Measurements from ENCODE around the gene ADAMTS7.
"Not testable (repeated sequence)": the region's sequence is repeated elsewhere in the genome, so short reads cannot be mapped to it uniquely, and the experiment has no call there.

ADAMTS7 gene

DNA sequence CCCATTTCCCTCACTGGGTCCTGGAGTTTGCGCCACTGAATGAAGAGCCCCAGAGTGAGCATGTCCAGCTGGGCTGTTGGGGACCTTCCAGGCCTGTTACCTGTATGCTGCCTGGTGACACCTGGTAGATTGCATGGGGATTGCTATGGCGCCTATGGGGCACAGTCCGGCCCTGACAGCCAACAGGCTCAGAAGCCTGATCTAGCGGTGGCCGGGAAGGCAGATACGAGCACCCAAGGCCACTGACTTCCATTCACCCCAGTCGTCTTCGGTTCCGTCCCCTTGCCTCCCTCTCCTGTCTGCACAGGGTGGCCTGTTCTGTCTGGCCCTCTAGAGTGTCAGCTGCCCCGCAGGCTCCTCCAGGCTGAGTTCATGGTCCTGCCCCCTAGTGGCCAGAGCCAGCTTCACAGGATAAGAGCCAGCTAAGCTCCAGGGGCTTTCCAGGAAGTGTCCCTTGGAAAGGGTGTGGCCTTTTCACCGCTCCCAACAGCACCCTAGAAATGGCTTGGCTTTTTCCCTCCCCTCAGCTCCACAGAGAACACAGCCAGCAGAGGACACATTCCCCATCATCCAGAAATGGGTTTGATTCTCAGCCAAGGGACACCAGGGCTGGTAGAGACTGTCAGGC, 73.2 kb downstream of the ADAMTS7 start:
- in situ Hi-C loops (cut with MboI; ENCODE audit: low pct_unique_long_range_greater_than_20kb, low sequenced_read_pairs) = not testable (repeated sequence)
- DNase-seq = peak; percentile 82

DNA sequence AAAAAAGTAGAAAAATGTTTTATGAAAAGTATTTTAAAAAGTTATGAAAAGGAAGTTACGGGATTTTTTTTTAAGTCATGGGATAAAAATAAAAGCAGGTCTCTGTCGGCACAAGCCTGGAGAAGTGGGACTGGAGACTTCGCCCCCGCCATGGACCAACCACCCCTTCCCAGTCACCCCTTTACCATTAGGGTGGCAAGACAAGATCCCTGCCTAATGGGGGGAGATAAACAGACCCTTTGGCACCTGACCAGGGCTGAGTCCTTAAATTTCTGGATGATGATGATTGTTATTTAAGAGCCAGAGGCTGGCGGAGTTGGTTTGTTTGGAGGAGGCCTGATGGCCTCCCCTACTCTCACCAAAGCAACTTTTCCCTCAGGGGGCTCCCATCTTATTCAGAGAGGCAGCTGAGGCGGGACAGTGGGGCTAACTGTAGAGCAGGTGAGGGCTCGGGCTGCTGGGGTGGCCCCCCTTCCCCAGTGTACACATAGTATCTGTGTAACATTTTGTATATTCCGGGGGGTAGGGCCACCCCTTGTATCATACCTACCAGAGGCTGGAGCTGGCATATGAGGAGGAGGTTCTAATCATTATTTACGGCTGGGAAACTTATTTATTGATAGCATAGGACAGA, 74.0 kb downstream of the ADAMTS7 start:
- in situ Hi-C loops (cut with MboI; ENCODE audit: low pct_unique_long_range_greater_than_20kb, low sequenced_read_pairs) = no loop called here
- no peak for DNase-seq

DNA sequence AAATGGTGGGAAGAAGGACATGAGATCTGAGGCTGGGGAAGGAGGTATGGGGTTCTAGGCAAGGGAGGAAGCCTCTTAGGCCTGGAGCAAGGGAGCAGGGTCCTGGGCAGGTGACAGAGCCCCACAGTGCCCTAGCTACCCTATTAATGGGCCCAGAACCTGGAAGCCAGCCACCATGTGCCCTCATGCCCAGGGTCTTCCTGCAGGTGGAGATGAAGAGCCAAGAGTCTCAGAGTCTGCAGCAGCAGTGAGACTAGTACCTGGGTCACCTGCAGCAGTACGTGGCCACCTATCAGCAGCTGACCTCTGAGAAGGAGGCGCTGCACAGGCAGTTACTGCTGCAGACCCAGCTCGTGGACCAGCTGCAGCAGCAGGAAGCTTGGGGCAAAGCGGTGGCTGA, 75.0 kb downstream of the ADAMTS7 start:
- in situ Hi-C loops (cut with MboI; ENCODE audit: low pct_unique_long_range_greater_than_20kb, low sequenced_read_pairs) = not testable (repeated sequence)

DNA sequence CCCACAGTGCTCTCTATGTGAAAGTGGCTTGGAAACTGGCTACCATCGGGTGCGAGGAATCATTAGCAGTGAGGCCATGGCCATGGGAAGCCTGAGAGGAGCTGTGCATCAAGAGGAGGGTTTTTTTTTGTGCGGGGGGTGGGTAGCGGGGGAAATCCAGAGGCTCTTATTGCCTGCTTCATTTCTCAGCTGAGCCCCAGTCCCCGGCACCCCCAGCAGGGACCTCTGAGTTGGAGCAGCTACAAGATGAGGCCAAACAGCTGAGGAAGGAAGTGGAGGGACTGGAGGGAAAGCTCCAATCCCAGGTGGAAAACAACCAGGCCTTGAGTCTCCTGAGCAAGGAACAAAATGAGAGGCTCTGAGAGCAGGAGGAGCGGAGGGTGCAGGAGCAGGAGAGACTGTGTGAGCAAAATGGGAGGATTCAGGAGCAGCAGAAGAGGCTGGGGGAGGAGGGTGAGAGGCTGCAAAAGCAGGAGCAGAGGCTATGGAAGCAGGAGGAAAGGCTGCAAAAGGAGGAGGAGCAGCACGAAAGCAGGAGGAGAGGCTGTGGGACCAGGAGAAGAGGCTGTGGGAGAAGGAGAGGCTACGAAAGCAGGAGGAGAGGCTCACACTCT, 76.7 kb downstream of the ADAMTS7 start:
- DNase-seq = no peak
- in situ Hi-C loops (cut with MboI; ENCODE audit: low pct_unique_long_range_greater_than_20kb, low sequenced_read_pairs) = no loop called here

More for the DNA sequence above, 75.0 kb downstream of the ADAMTS7 start:
- not testable (repeated sequence) for DNase-seq

DNA sequence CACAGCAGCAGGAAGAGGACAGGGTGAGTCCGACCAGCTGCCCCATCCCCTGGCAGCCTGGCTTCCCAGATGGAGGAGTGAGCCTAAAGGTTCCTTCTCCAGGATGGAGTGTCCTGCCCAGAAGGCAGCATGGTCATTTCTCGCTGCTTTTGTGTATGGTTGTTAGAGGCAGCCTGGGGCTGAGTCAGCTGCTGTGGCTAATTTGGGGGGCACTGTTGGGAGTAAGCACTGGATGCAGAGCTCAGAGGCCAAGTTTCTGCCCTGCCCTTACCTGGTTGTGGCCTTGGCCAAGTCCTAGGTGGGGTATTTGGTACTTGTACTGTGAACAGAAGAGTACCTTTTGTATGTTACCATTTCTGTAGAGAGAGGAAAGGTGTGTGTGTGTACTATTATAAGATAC, 78.6 kb downstream of the ADAMTS7 start:
- in situ Hi-C loops (cut with MboI; ENCODE audit: low pct_unique_long_range_greater_than_20kb, low sequenced_read_pairs) = no loop called here
- DNase-seq = no peak

DNA sequence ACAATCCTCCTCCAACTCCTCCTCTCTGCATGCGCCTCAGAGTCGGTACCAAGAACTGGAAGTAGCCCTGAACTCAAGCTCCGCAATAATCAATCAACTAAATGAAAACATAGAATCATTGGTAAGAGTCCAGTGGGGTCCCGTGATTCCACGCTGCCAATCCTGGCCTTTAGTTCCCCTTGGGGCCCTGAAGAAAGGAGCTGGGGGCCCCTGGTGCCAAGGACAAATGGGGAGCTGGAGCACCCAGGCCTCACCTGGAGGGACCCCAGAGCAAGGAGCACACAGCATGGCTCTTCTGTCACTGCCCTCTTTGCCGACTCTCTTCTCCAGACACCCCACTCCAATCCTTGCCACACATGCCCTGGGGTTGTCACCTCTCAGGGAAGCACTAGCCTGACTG, 80.3 kb downstream of the ADAMTS7 start:
- no peak for DNase-seq
- in situ Hi-C loops (cut with MboI; ENCODE audit: low pct_unique_long_range_greater_than_20kb, low sequenced_read_pairs) = no loop called here

DNA sequence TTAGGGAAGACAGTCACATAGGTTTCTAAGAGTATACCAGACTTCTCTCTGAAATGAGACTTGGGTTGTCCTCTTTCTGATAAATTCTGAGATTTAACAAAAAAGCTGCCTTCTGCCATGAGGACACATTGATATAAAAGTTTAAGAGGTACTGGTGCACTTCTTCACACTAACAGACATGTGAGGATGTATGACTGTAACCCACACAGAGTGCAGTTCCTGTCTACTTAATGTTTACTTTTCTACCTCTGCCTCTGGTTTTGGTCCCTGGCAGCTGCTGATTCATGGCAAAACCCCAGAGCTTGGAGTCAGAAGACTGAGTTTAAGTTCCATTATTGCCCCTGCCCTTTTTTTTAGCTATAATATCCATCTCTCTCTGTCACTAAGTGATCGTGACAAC, 82.8 kb downstream of the ADAMTS7 start:
- in situ Hi-C loops (cut with MboI; ENCODE audit: low pct_unique_long_range_greater_than_20kb, low sequenced_read_pairs); DNase-seq: not testable (repeated sequence)

DNA sequence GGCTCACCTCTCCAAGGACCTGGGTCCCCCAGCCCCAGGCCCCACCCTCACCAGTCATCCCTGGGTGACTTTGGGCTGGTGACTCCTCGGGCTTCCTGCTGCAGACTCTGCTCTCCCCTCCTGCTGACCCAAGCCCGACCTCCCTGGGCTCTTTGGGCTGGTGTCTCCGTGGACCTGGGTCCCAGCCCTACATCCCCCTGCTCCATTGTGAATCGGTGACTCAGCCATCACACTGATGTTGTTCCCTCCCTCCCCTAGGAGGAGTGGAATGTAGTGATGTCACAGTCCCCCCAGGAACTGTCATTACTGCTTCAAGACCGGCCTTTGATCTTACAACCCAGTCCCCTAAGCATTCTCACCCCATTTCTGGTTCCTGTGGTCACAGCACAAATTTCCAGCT, 83.7 kb downstream of the ADAMTS7 start:
- DNase-seq = no peak
- in situ Hi-C loops (cut with MboI; ENCODE audit: low pct_unique_long_range_greater_than_20kb, low sequenced_read_pairs) = no loop called here

DNA sequence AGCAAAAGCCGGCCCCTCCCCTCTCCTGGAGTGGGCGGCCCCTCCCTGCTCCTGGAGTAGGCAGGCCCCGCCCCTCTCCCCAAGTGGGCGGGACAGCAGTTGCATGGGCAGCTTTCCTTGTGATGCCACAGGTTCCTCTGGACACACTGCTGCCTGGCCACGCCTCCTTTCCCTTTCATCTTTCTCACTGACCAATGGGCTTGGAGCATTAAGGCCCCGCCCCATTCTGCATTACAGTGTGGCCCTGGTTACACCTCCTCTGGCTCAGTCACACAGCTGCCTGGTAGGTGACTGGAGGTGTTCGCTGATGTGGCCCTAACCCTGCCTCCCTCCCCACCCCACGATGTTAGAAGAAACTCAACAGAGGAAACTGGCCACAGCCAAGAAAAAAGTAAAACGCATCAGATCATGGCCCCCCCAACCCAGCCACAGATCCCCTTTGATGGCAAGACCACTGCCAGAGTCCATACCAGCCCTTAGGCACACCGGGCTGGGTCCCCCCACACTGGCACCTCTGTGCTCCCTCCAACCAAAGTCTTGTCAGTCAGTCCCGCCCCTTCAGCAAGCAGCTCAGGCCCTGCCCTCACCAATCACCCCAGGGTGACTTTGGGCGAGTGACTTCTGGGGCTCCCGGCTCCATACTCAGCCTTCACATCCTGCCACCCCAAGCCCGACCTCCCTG, 84.3 kb downstream of the ADAMTS7 start:
- DNase-seq = peak; percentile 83
- in situ Hi-C loops (cut with MboI; ENCODE audit: low pct_unique_long_range_greater_than_20kb, low sequenced_read_pairs) = no loop called here

DNA sequence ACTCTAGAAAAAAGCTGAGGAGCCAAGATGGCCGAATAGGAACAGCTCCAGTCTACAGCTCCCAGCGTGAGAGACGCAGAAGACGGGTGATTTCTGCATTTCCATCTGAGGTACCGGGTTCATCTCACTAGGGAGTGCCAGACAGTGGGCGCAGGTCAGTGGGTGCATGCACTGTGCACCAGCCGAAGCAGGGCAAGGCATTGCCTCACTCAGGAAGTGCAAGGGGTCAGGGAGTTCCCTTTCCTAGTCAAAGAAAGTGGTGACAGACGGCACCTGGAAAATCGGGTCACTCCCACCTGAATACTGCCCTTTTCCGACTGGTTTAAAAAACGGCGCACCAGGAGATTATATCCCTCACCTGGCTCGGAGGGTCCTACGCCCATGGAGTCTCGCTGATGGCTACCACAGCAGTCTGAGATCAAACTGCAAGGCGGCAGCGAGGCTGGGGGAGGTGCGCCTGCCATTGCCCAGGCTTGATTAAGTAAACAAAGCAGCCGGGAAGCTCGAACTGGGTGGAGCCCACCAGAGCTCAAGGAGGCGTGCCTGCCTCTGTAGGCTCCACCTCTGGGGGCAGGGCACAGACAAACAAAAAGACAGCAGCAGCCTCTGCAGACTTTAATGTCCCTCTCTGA, 91.3 kb downstream of the ADAMTS7 start:
- in situ Hi-C loops (cut with MboI; ENCODE audit: low pct_unique_long_range_greater_than_20kb, low sequenced_read_pairs) = not testable (repeated sequence)

DNA sequence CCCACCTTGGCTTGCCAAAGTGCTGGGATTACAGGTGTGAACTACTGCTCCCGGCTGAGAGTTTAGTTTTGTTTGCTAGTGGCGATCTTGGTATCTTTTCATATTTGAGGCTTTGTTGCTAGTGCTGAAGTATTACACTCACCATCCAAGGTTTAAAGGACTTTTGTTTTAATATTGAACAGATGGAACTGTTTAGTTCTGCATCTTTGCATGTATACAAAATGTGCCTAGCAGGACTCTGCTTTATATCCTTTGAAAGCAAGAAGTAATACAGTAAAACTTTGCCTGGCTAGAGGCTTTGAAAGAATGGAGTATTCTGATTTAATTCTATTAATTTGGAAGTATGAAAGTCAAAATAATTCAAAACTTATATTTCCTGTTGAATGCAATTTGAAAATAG, 92.4 kb downstream of the ADAMTS7 start:
- in situ Hi-C loops (cut with MboI; ENCODE audit: low pct_unique_long_range_greater_than_20kb, low sequenced_read_pairs) = no loop called here
- DNase-seq = no peak

More for the DNA sequence above, 91.3 kb downstream of the ADAMTS7 start:
- DNase-seq = peak; percentile 75

DNA sequence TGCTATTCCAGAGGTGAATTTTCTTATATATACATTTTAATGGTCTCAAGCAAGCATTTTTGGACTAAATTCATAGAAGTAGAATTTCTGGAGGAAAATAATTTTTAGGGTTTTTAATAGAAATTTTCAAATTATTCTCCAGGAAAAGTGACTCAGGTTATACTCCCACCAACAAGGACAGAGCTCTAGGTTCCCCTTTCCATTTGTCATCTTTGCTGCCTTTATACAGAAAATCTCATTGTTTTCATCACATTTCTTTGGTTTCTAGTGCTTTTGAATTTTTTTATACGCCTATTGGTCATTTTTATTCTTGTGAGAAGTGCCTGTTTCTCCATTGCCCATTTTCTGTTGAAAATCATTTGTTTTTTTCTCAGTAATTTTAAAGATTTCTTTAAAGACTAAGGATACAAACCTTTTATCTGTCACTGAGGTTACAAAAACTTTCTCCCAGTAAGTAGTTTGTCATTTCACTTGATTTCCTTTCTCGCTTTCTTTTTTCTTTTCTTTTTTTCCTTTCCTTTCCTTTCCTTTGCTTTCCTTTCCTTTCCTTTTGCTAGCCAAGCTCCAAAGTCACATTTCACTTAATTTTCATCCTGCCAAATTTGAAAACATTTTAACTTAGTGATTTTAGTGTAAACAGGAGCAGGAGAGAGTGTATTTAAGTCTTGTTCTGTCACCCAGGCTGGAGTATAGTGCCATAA, 93.2 kb downstream of the ADAMTS7 start:
- in situ Hi-C loops (cut with MboI; ENCODE audit: low pct_unique_long_range_greater_than_20kb, low sequenced_read_pairs) = no loop called here
- DNase-seq = no peak

DNA sequence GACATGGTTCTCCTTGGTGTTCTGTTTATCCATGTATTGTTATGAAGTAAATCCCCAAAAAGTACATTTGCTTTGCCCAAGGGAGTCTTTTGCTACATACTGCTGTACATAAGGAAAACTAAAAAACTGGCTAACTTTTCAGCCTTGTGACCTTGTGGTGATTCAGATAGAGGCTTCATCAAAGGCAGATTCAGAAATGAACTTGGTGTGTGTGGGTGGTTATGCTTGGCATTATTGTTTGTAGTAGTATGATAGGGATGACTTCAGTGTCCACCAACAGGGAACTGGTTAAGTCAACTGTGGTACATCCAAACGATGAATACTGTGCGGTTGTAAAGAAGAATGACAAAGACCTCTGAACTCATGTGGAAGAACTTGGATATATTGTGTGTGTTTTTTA, 94.6 kb downstream of the ADAMTS7 start:
- no peak for DNase-seq
- in situ Hi-C loops (cut with MboI; ENCODE audit: low pct_unique_long_range_greater_than_20kb, low sequenced_read_pairs) = no loop called here

DNA sequence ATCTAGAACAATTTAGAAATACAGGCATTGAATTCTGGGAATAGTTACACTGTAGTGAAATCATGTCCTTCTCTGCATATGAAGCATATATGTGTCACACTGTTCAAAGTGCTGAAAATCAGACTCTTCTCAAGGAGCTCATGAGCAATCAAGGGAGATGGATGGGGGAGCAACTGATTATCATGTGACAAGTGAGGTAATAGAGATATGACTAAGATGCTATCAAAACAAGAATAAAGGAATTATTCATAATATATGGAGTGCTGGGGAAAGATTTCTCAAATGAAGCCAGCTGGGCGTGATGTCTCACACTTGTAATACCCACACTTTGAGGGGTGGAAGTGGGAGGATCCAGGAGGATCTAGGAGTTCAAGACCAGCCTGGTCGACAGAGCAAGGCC, 95.3 kb downstream of the ADAMTS7 start:
- no peak for DNase-seq
- in situ Hi-C loops (cut with MboI; ENCODE audit: low pct_unique_long_range_greater_than_20kb, low sequenced_read_pairs) = no loop called here

DNA sequence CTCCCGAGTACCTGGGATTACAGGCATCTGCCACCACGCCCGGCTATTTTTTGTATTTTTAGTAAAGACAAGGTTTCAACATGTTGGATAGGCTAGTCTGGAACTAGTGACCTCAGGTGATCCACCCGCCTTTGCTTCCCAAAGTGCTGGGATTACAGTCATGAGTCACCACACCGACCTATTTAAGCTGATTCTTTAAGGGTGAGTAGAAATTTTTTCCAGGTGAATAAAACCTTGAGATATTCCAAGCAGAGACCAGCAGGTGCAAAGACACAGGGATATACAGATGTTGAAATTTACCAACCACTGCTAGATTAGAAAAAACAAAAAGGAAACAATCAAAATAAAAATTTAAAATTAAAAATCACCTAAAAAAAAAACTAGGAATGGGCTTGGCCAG, 95.8 kb downstream of the ADAMTS7 start:
- no peak for DNase-seq
- in situ Hi-C loops (cut with MboI; ENCODE audit: low pct_unique_long_range_greater_than_20kb, low sequenced_read_pairs) = no loop called here

DNA sequence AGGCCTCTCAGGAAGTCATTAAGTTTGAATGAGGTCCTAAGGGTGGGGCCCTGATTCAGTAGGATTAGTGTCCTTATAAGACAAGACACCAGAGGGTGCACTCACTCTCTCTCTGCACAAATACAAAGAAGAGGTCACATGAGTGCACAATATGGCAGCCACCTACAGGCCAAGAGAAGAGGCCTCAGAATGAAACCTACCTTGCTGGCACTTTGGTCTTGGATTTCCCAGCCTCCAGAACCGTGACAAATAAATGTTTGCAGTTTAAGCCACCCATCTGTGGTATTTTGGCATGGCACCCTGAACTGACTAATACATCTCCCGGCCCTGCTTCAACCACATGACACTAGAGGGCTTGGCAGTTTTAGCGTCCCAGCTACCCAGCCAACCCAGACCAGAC, 96.4 kb downstream of the ADAMTS7 start:
- in situ Hi-C loops (cut with MboI; ENCODE audit: low pct_unique_long_range_greater_than_20kb, low sequenced_read_pairs) = no loop called here

DNA sequence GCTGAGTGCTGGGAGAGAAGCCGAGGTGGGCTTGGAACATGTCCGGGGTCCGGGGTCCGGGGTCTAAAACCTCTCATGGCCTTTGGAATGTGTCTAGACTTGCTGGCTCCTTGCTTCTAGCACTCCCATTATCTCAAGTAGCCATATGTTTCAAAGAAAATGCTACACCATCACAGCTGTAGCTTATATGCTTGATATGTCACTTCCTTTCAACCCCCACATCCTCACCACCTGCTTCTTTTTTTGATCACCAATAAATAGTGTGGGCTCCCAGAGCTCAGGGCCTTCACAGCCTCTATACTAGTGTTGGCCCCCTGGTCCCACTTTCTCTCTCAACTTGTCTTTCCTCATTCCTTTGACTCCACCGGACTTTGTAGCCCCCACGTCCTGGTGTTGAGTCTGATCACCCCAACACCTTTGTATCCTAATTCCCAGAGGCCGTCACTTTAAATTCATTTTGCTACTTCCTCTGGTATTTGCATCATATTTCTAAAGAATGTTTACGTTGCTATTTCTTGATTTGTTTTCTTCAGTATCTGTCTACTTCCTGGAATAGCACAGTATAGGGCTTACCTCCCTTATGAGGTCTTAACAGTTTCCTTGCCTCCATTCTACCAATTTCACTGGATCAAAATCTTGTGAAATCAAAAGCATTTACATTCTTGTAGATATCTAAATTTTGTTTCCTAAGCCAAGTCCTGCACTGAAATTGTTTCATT, 98.3 kb downstream of the ADAMTS7 start:
- in situ Hi-C loops (cut with MboI; ENCODE audit: low pct_unique_long_range_greater_than_20kb, low sequenced_read_pairs) = no loop called here
- DNase-seq = peak; percentile 62

More for the DNA sequence above, 96.4 kb downstream of the ADAMTS7 start:
- peak; percentile 94 for DNase-seq

DNA sequence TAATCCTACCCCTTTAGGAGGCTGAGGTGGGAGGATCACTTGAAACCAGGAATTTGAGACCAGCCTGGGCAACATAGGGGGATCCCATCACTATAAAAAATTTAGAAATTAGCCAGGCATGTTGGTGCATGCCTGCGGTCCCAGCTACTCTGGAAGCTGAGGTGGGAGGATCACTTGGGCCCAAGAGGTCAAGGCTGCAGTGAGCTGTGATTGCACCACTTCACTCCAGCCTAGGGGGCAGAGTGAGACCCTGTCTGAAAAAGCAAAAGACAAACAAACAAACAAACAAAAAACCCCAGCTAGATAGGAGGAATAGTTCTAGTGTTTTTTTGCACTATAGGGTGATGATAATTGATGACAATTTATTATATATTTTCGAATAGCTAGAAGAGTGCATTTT, 99.6 kb downstream of the ADAMTS7 start:
- in situ Hi-C loops (cut with MboI; ENCODE audit: low pct_unique_long_range_greater_than_20kb, low sequenced_read_pairs) = no loop called here
- no peak for DNase-seq
